Spinal cord (tissue), 10 donors: ENCODE measurements around the gene CACNA1A. TPM values are rescaled to one million over a fixed set of nuclear protein-coding genes. Genes with fewer than 3 reads are reported as not detected.

ENCODE experiments used
- DNase-seq, 6 donors: peaks; one replicate each; pipeline versions ENCODE4 v3.0.0 to v3.0.0-alpha.2; 2013 to 2015; ENCODE audit warnings: low spot score in 6 of 6, low read depth in 4 of 6
- H3K27ac ChIP-seq: one replicate; pipeline ENCODE4 v1.5.1; 2013; ENCODE audit warnings: low read depth, low read length, control low read depth
- H3K27me3 ChIP-seq: one replicate; pipeline ENCODE4 v1.6.1; 2013; ENCODE audit warnings: low read length; ENCODE audit not compliant: control insufficient read depth, insufficient read depth
- H3K36me3 ChIP-seq: one replicate; pipeline ENCODE4 v1.6.1; 2013; ENCODE audit warnings: low read length; ENCODE audit not compliant: control insufficient read depth, insufficient read depth
- H3K4me1 ChIP-seq: one replicate; pipeline ENCODE4 v1.6.1; 2013; ENCODE audit warnings: low read length; ENCODE audit not compliant: control insufficient read depth, insufficient read depth
- H3K4me3 ChIP-seq: one replicate; pipeline ENCODE4 v1.5.1; 2013; ENCODE audit warnings: low read depth, low read length, control low read depth
- H3K9me3 ChIP-seq: one replicate; pipeline ENCODE4 v1.6.1; 2013; ENCODE audit warnings: low read length; ENCODE audit not compliant: control insufficient read depth, insufficient read depth
- WGBS: methylation state at CpG from one replicate; pipeline ENCODE4 v1.1.5; 2013; ENCODE audit warnings: missing lambda C conversion rate; ENCODE audit not compliant: insufficient coverage; 5-methylcytosine and 5-hydroxymethylcytosine counted together
- polyA plus RNA-seq, 2 donors: library from polyadenylated mRNA; unstranded; fragments of 120-200 nt; gene quantifications; one replicate each; pipeline ENCODE4 v1.2.1, GENCODE V29; 2013; ENCODE audit not compliant: insufficient read length in 2 of 2
- total RNA-seq, 2 donors: library from RNA; depleted of rRNA in 1 of 2; stranded (reverse); fragments of 120-200 nt in 1 of 2; fragments of >200 nt in 1 of 2; gene quantifications; one replicate each; pipeline versions ENCODE4 v1.2.3 to v1.2.4, GENCODE V29; 2013 to 2014
- donor health status: healthy.

CACNA1A gene
- total and polyA plus RNA-seq, 4 donors = 39.8 to 116 (median 66.7) TPM

- no peaks in the 10 kb centered on the region for H3K36me3 ChIP-seq
- no peak overlapping the region for H3K27ac ChIP-seq
- 86% methylated on average over 1 of the region's 1 CpG for WGBS
- H3K4me1 ChIP-seq = peaks cover 47% of the 10 kb centered on the region
- no peak overlapping the region for H3K4me3 ChIP-seq
- no peak for DNase-seq
- H3K9me3 ChIP-seq = no peaks in the 10 kb centered on the region
- no peaks in the 10 kb centered on the region for H3K27me3 ChIP-seq
Observed at GRCh38 chr19:13160557-13160956, 345.7 kb downstream of the CACNA1A start.

- WGBS = 100% methylated on average over 1 of the region's 3 CpGs
- DNase-seq = no peak
- H3K4me1 ChIP-seq = peaks cover 47% of the 10 kb centered on the region
- H3K4me3 ChIP-seq = no peak overlapping the region
- no peak overlapping the region for H3K27ac ChIP-seq
- no peaks in the 10 kb centered on the region for H3K9me3 ChIP-seq
- no peaks in the 10 kb centered on the region for H3K27me3 ChIP-seq
- H3K36me3 ChIP-seq = no peaks in the 10 kb centered on the region
Observed at GRCh38 chr19:13159713-13160112, 346.6 kb downstream of the CACNA1A start.
